GM12872 (cell line): ENCODE measurements around the gene THSD4.

Experiments
- CTCF ChIP-seq: IDR thresholded peaks from 3 replicates; pipeline ENCODE4 v1.5.1; 2011; ENCODE audit warnings: low read depth, mild to moderate bottlenecking, low read length, moderate library complexity; ENCODE audit not compliant: insufficient read depth

The THSD4 gene

DNA sequence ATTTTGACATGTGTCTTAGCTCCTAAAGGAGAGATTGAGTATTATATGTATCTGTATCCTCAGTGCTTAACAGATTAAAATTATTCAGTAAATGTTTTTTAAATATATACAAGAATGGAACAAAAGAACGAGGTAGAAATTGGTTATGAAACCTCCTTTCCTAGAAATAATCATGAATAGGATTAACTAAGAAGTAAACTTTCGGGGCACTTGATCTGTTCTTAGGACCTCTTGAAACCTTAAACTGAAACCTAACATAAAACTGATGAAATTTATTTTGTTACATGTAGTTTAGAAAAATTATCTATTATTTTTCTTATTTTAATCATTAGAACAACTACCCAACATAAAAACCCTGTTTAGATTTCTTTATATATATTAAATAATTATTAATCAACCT lies 311.5 kb downstream of the THSD4 start:
- TF ChIP-seq CTCF, result no peak

DNA sequence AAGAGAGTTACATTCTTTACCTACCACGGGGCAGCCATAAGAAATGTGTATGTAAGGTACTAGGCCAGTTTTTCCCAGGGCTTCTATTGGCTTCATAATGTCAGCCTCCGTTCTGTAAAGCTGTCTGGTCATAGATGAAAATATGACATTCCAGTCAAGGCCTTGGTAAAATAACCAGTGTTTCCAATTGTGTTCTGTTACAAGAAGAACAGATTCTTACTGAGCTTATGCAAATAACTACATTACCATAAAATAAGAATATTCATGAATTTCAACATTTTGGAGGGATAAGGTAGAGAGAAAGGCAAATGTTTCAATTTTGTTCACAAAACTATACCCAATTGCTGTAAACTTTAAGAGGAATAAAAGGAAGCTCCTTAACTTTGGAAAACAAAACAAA lies 315.5 kb downstream of the THSD4 start:
- no peak for TF ChIP-seq CTCF

DNA sequence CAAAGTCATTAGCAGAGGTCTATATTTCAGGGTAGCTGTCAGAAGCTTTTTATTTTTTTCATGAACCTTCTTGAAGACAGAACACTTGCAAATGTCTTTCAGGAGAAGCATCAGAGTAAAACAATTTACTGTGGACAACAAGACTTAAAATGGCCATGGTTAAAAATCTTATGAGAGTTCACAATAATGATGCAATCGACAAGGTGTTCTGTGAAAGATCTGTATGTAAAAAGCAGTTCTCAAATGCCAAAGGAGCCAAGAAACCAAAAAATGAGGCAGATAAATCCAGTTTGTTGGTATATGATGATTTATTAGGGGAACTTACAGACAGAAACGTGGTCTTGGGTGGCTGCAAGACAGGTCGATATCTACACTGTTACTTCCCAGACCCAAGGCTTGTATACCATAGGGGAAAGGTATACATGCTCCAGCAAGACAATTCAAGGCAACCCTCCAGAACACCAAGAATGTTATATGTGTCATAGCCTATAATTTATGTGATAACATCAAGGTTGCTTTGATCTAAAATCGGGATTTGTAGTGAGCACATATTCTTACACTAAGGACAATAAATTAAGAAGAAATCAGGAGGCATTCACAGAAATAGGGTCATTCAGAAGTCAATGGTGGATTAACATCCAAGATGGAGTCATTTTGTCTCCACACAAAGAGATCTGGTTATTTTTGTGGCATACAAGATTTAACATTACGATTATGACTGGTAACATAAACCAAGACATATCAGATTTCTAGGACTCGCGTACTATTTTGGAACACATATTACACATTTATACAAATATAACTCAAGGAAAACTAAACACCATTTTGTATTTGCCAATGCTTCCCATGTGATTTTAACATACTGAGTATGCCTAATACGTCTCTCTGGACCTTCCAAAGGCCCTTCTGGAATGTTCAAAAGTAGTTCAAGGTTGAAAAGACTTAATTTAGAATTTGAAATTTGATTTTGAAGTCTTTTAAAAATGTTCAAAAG lies 316.4 kb downstream of the THSD4 start:
- TF ChIP-seq CTCF, result no peak

DNA sequence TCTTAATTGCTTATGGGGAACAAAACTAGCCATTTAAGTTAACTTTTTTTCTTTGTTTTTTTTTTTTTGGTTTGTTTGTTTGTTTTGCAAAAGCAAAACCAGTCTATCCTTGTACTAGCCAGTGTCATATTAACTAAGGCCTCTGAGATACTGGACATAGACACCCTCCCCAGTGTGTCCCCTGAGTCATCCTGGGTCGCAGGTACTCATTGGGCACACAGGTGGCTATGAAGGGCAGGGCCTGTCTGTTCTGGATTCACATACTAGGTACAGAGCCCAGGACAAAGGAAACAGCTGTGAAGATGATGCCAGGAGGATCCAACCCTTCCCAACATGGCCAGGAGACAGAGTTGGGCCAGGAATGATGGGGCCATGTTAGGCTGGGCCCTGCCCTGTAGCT lies 318.1 kb downstream of the THSD4 start:
- no peak for TF ChIP-seq CTCF

GRCh38 chr15:71434774-71435173 lies 319.5 kb downstream of the THSD4 start:
- TF ChIP-seq CTCF, result no peak

DNA sequence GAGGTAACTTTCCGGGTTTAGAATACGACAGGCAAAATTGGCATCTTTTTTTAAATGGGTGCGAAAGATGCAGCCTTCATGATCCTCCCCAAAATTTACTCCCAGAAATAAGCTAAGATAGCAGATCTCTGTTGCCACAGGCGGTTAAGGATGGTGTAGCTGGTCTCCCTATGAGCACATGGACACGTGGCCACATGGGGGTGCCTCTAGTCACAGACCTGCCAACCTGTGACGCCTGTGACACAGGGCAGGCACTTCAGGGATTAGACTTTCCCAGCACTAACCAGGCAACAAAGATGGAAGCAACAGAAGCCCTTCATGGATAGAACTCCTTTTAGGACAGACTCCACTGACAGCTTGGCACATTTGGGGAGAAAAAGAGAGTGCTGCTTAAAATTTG lies 320.3 kb downstream of the THSD4 start:
- no peak for TF ChIP-seq CTCF

GRCh38 chr15:71436854-71437253 lies 321.6 kb downstream of the THSD4 start:
- TF ChIP-seq CTCF, result no peak
